Measurements from ENCODE around the gene CRYBG2.

DNA sequence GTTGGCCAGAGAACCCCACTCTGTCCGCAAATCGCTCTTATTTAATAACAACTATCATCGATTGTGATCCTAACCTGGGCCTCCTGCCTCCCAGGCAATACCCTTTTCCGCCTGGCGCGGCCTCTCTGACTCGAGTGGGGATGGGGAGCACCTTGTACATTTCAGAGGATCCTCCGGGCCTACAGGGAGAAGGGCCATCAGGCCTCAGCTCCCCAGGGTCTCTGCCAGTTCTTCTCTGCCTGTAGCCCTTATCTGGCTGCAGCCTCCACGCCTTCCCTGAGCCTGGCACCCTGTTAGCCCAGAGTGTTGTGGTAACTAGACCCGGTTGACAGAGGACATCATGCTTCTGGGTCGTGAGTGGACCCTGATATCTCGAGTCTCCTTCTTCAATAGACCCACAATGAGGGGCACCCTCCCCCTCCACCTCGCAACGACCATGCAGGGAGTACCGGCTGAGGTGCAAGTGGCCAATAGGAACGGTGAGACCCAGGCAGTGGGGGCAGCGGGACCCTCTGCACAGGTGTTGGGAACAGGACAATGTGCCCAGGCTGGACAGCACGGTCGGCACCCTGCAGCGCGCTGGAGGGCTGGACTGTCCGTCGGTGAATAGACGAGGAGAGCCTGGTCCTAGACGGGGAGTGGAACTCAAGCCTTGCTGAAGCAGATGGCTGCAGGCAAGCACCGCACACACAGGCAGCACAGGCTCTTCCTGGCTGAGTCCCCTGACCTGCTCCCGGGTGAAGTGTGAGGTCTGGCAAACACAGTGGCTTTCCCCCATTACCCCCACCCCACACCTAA is 7.1 kb upstream of the CRYBG2 start:
- TF ChIP-seq TARDBP (IDR thresholded peaks at IDR 0.05) (no peak), FOXM1 (IDR thresholded peaks at IDR 0.05; ENCODE audit: borderline replicate concordance) (no peak), FOXK2 (IDR thresholded peaks at IDR 0.05) (no peak)
